Stimulated activated CD8-positive, alpha-beta memory T cell treated with anti-CD3 and anti-CD28 coated beads, Interleukin-12 subunit alpha, Interleukin-12 subunit beta, amount 100 ng/mL, for 24 hours (primary cell): Measurements from ENCODE around the gene TAB2.

Experiments used
- DNase-seq: peaks from one replicate; pipeline ENCODE4 v3.0.0-alpha.2; 2020; ENCODE audit errors: extremely low read depth

TAB2 gene

GRCh38 chr6:149372062-149372461 is 54.5 kb downstream of the TAB2 start:
- DNase-seq, result no peak

- no peak for DNase-seq
Measured at GRCh38 chr6:149373511-149373910, 56.0 kb downstream of the TAB2 start.

GRCh38 chr6:149379977-149380376 is 62.5 kb downstream of the TAB2 start:
- no peak for DNase-seq

GRCh38 chr6:149380523-149380922 is 63.0 kb downstream of the TAB2 start:
- DNase-seq, result no peak

- no peak for DNase-seq
Measured at GRCh38 chr6:149383371-149383770, 65.9 kb downstream of the TAB2 start.

DNA sequence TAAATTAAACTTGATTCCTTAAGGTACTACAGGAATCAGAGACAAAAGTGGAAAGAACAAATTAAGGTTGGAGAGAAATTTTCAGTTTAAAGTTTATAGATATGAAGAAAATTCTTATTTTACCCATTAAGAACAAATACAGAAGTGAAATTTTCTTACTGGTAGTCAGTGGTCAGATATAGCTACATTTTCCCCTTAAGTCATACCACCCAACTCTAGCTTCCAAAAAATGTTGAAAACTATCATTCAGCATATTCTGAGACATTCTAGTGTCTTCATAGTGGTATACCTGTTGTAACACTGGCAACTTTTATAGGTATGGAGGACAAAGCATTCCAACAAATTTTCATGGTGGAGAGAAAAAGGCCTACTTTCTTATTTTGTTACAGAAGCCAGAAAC is 67.0 kb downstream of the TAB2 start:
- DNase-seq, result no peak

GRCh38 chr6:149385998-149386646 is 68.6 kb downstream of the TAB2 start:
- DNase-seq, result no peak

DNA sequence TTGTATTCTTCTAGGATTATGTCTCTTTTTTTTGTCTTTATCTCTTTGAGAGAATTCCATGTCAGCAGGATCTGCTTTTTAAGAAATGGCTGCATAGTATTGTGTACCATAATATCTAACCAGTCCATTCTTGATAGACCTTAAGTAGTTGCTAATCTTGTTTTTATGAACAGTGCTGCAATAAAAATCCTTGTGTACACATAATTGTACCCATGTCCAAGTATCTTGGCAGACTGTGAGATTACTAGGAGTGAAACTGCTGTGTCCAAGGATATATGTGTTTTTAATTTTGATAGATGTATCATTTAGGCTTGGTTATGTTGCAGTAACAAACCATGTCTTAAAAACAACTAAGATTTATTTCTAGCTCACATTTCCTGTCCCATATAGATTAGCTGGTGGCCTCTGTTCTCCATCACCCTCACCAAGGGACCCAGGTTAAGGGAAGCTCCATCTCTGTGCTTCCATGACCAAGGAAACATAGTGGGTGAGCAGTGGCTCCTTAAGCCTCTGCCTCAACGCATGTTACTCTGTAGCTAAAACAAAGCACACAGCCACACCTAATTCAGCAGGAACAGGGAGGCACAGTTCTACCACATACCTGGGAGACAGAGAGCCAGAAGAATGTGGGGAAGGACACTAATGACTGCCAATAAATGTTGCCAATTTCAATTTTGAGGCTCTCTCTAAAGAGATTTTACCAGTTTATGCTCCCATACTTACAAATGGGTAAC is 70.4 kb downstream of the TAB2 start:
- no peak for DNase-seq

DNA sequence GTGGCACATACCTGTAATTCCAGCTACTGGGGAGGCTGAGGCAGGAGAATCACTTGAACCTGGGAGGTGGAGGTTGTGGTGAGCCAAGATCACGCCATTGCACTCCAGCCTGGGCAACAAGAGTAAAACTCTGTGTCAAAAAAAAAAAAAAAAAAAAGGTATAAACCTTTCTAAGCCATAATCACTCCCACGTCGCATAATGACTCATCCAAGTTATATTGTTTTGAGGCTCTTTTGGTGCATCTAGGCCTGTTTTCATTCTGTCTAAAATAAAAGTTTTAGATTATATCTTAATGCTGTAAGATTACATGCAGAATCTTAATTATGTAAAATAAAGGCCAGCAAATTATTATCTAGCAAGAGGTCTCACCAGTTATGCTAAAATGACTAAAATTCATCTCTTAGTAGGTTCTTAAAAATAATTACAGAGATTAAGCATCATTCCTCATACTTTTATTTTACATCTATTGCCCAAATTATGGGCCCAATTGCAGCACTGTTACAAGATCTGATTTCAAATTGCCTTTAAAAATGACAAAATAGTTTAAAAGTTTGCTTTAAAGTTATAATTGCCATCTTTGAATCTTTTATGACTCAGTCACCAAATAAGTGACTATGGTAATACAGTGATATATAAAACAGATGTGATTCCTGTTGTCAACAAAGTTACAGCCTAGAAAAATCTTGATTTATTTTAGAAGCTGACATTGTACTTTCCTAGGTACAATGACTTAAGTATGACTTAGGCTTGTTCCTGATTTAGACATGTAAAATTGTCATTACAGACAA is 72.2 kb downstream of the TAB2 start:
- DNase-seq, result no peak

GRCh38 chr6:149392093-149392492 is 74.6 kb downstream of the TAB2 start:
- no peak for DNase-seq

DNA sequence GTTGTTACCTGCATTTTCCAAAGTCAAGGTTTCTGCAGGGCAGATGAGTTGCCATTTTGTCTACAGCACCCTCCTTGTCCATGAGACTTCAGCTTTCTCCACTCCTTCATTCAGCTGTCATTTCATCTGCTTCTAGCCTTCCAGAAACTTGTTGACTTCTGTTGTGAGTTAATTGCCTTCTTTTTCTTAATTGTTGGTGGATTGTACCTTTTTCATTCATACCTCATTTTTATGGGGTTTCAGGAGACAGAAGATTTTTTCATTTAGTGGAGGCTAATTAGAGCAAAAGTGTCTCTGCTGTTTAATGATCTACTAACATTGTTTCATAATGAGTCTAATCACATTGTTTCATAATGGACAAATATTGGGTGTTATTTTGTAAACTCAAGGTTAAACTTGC is 75.0 kb downstream of the TAB2 start:
- no peak for DNase-seq

GRCh38 chr6:149393002-149393679 is 75.6 kb downstream of the TAB2 start:
- no peak for DNase-seq

DNA sequence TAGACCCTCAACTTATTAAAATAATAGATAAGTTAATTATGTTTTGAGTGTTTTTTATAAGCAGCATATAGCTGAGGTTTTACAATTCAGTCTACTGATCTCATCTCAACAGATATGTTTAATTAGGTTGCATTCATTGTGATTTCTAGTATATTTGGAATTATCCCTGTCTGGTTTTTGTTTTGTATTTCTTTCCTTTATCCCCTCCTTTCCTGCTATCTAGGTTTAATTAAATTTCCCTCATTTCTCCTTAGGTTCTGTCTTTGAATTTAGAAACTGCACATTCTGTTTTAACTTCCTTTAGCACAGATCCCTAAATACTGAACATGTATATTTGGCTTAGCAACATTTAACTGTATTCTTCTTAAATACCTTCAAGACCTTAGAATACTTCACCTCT is 77.7 kb downstream of the TAB2 start:
- no peak for DNase-seq

GRCh38 chr6:149397384-149397783 is 79.9 kb downstream of the TAB2 start:
- DNase-seq, result no peak

DNA sequence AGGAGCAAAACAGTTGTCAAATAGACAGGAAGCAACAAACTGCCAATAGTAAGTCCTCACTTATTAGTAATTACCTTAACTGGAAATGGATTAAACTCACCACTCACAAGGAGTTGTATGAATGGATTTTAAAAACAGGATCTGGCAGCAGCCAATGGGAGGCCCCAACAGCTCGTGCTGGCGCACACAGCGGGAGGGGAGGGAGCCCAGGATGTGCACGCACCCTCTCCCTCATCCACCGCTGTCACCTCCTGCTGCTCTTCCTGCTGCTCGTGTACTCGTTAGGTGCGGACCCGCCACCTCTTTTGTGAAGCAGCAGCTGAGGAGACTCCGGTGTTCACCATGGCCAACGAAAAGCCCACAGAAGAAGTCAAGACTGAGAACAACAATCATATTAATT is 82.5 kb downstream of the TAB2 start, which contains the start of gene SUMO4:
Gene SUMO4, plus strand, starts transcription at position 213 of the 400 bp plus-strand sequence. Its CDS starts 130 bp downstream, at position 343.
- no peak for DNase-seq

DNA sequence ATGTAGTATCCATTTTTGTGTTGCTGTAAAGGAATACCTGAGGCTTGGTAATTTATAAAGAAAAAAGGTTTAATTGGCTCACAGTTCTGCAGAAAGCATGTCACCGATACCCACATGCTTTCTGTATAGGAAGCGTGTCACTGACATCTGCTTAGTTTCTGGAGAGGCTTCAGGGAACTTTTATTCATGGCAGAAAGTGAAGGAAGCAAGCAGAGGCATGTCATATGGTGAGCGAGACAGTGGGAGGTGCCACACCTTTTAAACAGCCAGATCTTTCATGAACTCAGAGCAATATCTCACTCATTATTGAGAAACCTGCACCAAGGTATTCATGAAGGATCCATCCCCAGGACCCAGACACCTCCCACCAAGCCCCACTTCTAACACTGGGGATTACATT is 86.0 kb downstream of the TAB2 start:
- DNase-seq, result no peak

- no peak for DNase-seq
Measured at GRCh38 chr6:149405823-149406765, 88.6 kb downstream of the TAB2 start.

DNA sequence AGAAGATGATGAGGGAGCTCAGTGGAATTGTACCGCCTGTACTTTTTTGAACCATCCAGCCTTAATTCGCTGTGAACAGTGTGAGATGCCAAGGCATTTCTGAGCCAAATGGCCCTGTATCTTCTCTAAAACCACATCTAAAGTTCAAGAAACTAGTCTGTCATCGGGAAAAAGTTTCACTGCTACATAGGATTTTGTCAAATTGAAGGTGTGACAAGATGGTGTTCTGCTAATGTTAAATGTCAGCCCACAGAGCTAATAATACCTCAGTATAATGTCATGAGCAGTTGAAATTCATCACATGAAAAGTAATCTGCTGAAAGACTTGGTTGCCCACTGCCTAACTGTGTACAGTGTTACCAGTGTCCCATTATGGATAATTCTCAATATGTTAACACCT is 92.1 kb downstream of the TAB2 start:
- no peak for DNase-seq

- no peak for DNase-seq
Measured at GRCh38 chr6:149410557-149410956, 93.0 kb downstream of the TAB2 start.

GRCh38 chr6:149414009-149414408 is 96.5 kb downstream of the TAB2 start:
- no peak for DNase-seq

DNA sequence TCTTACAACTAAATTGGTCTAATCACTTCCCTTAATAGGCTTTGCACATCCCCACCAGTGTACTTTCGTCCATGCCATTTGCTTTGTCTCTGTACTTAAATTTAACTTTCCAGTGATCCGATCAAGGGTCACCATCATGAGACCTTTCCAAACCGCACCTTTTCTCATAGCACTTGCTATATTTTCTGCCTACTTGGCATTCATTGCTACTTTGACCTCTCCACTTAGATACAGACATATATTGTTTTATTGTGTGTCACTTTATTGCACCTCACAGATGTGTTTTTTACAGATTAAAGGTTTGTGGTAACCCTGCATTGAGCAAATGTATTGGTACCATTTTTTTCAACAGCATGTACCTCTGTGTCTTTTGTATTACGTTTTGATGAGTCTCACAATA is 97.3 kb downstream of the TAB2 start:
- no peak for DNase-seq
